GM20431 (cell line): ENCODE measurements around the gene VDR.

Experiments used
- in situ Hi-C: fragments of 300-500 bp; cut with MseI, MboI; formaldehyde crosslinking; loops from one replicate; pipeline ENCODE4 v1.15.0; 2020; ENCODE audit warnings: low sequenced_read_pairs; ENCODE audit not compliant: unreplicated experiment

Gene VDR

GRCh38 chr12:47852096-47852571 is 52.7 kb downstream of the VDR start:
- in situ Hi-C loops = no loop called here

- in situ Hi-C loops = no loop called here
Measured at GRCh38 chr12:47851303-47851952, 53.4 kb downstream of the VDR start.

GRCh38 chr12:47850153-47851084 is 54.4 kb downstream of the VDR start:
- in situ Hi-C loops = no loop called here

- in situ Hi-C loops = no loop called here
Measured at GRCh38 chr12:47849261-47849660, 55.5 kb downstream of the VDR start.

GRCh38 chr12:47848853-47849252 is 55.9 kb downstream of the VDR start:
- in situ Hi-C loops = no loop called here

GRCh38 chr12:47846294-47846996 is 58.3 kb downstream of the VDR start:
- in situ Hi-C loops = no loop called here

- in situ Hi-C loops = no loop called here
Measured at GRCh38 chr12:47845081-47845480, 59.7 kb downstream of the VDR start.

GRCh38 chr12:47844264-47845019 is 60.4 kb downstream of the VDR start:
- in situ Hi-C loops = loop anchor here (5.0 kb wide), 1 partner anchor 57 kb away; no protein-coding TSS in a partner anchor

GRCh38 chr12:47843226-47843980 is 61.4 kb downstream of the VDR start:
- in situ Hi-C loops = loop anchor here (5.0 kb wide), 1 partner anchor 56 kb away; no protein-coding TSS in a partner anchor

GRCh38 chr12:47842543-47842942 is 62.3 kb downstream of the VDR start:
- in situ Hi-C loops = loop anchor here (5.0 kb wide), 1 partner anchor 55 kb away; no protein-coding TSS in a partner anchor

- in situ Hi-C loops = loop anchor here (5.0 kb wide), 1 partner anchor 55 kb away; no protein-coding TSS in a partner anchor
Measured at GRCh38 chr12:47841910-47842309, 62.9 kb downstream of the VDR start.

GRCh38 chr12:47841501-47841900 is 63.3 kb downstream of the VDR start:
- in situ Hi-C loops = loop anchor here (5.0 kb wide), 1 partner anchor 54 kb away; no protein-coding TSS in a partner anchor

GRCh38 chr12:47840571-47840970 is 64.2 kb downstream of the VDR start:
- in situ Hi-C loops = loop anchor here (5.0 kb wide), 1 partner anchor 53 kb away; no protein-coding TSS in a partner anchor

- in situ Hi-C loops = no loop called here
Measured at GRCh38 chr12:47839214-47839876, 65.4 kb downstream of the VDR start.

GRCh38 chr12:47838286-47838931 is 66.4 kb downstream of the VDR start:
- in situ Hi-C loops = no loop called here

GRCh38 chr12:47837190-47838171 is 67.3 kb downstream of the VDR start:
- in situ Hi-C loops = no loop called here

- in situ Hi-C loops = no loop called here
Measured at GRCh38 chr12:47835831-47836155, 69.0 kb downstream of the VDR start.
